Measurements from ENCODE around the gene KIF24. TPM values are rescaled to one million over a fixed set of nuclear protein-coding genes. Genes with fewer than 3 reads are reported as not detected.

The KIF24 gene, protein sequence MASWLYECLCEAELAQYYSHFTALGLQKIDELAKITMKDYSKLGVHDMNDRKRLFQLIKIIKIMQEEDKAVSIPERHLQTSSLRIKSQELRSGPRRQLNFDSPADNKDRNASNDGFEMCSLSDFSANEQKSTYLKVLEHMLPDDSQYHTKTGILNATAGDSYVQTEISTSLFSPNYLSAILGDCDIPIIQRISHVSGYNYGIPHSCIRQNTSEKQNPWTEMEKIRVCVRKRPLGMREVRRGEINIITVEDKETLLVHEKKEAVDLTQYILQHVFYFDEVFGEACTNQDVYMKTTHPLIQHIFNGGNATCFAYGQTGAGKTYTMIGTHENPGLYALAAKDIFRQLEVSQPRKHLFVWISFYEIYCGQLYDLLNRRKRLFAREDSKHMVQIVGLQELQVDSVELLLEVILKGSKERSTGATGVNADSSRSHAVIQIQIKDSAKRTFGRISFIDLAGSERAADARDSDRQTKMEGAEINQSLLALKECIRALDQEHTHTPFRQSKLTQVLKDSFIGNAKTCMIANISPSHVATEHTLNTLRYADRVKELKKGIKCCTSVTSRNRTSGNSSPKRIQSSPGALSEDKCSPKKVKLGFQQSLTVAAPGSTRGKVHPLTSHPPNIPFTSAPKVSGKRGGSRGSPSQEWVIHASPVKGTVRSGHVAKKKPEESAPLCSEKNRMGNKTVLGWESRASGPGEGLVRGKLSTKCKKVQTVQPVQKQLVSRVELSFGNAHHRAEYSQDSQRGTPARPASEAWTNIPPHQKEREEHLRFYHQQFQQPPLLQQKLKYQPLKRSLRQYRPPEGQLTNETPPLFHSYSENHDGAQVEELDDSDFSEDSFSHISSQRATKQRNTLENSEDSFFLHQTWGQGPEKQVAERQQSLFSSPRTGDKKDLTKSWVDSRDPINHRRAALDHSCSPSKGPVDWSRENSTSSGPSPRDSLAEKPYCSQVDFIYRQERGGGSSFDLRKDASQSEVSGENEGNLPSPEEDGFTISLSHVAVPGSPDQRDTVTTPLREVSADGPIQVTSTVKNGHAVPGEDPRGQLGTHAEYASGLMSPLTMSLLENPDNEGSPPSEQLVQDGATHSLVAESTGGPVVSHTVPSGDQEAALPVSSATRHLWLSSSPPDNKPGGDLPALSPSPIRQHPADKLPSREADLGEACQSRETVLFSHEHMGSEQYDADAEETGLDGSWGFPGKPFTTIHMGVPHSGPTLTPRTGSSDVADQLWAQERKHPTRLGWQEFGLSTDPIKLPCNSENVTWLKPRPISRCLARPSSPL (N-terminal part only)
- 10 to 100 TPM; 11.2 to 11.4 TPM for total RNA-seq

DNA sequence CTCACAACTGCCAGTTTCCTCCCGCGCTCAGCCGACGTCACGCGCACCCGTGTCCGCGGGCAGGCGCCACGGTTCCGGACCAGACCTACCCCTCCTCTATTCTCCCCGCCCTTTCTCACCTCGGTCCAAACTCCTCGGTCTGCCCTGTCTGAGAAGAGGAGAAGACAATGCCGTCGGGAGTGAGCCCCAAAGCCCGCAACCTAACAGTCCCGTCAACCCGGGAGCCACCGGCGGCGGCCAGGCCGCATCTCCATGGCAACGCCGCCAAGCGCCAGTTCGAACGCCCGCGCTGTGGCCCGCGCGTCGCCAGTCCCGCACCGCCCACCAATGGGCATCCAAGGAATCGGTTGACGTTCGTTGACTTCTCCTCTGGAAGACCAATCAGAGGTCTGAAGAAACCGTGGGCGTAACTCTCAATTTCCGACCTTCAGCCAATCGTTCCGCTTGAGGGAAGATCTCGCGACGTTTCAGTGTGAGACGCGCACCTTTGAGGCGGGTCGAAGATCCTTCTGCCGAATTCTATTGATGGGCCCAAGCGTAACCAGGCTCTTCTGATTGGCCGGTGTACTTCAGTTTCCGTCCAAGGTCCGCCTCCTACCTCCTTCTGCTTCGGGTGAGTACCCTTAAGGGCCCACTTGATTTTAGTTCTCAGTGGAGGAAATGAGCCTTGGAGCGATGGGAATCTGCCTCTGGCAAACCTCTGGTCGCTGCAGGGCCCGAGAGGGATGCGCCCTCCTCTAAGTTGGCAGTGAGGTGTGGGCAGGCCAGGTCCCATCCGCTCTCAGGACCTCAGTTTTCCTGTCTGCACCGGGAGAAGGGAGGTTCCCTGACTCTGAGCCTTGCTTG lies at the start of gene KIF24, which contains the start of gene NUDT2:
KIF24 (minus strand) TSS at position 282 of the 846 bp plus-strand sequence. CDS start 17,922 bp downstream, outside the sequence.
NUDT2 (plus strand) TSS at position 583 of the 846 bp plus-strand sequence. CDS start 9,471 bp downstream, outside the sequence.
- Mint-ChIP-seq H3K27me3 (ENCODE audit: low read depth) (no peaks in the 10 kb centered on the region), H3K36me3 (ENCODE audit: low read depth) (peaks cover 6% of the 10 kb centered on the region), H3K4me1 (ENCODE audit: low read depth) (peaks cover 27% of the 10 kb centered on the region), H3K9me3 (ENCODE audit: insufficient read depth) (no peaks in the 10 kb centered on the region), H3K27ac (peak within 1 kb of the TSS; percentile 99), H3K4me3 (peak within 1 kb of the TSS; percentile 97)
- ChIA-PET POLR2A (no interaction called here), CTCF (no interaction called here)
- ATAC-seq (peak; percentile 95), DNase-seq (peak; percentile 98)

DNA sequence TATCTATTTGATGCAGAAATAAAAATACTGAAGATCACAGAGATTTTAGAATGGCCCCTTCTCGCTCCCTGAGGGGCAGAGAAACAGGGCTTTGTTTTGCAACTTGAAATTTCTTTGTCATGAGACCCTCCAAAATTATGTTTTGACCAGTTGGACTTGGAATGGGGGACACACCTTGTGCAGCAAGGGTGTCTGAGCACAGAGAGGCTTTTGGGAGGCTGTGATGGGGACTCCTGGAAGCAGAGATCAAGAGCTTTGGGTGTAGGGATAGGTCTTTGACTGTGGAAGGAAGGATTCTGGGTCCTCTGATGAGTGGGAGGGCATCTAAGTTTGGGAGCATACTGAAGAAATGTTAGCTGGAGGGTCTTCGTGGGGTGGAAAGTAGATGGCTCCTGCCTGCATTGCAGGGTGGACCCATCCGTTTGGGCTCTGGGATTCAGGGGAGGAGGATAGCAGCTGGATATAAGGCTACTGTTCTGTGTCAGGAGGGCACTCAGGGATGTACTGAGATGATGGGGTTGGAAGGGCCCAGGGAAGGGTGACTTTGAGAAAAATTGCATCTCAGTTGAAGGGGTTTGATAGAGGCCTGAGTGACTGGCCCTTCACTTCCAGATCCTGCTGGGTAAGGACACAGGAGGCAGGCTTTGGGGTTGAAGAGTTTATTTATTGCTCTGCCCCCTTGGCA lies 49.5 kb upstream of the KIF24 start:
- peaks cover 54% of the 10 kb centered on the region for H3K4me1 Mint-ChIP-seq (ENCODE audit: low read depth)

DNA sequence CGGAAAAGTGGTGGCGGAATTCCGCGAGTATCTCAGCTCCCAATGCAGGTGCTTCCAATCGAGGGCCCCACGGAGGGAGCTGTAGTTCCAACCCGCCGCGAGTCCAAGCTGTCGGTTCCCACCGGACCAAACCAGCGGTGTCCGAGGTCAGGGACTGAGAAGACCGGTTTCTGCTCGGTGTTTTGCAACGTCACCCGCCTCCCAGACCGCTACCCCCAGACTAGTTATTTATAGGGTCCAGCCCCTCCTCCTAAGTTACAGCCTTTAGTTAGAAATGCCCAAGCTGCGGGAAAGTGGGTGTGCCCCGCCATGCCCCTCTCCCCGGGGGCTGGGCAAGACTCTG lies 48.3 kb upstream of the KIF24 start:
- H3K9me3 Mint-ChIP-seq (ENCODE audit: insufficient read depth), result no peaks in the 10 kb centered on the region
- H3K27ac Mint-ChIP-seq, result peak overlapping the region; percentile 60
- peaks cover 54% of the 10 kb centered on the region for H3K4me1 Mint-ChIP-seq (ENCODE audit: low read depth)
- ATAC-seq (no peak), DNase-seq (peak; percentile 33)
- ChIA-PET POLR2A (interaction anchor here (1.3 kb wide), 1 partner anchor 47 kb away, joined by 11 read pairs; no protein-coding TSS in a partner anchor), CTCF (interaction anchor here (0.6 to 9.8 kb wide), 8 partner anchors 8 to 123 kb away, joined by 3 to 193 read pairs (median 3); no protein-coding TSS in a partner anchor)
- peaks cover 7% of the 10 kb centered on the region for H3K36me3 Mint-ChIP-seq (ENCODE audit: low read depth)
- peaks cover 12% of the 10 kb centered on the region for H3K27me3 Mint-ChIP-seq (ENCODE audit: low read depth)
- peak overlapping the region; percentile 97 for H3K4me3 Mint-ChIP-seq

More for the DNA sequence above, 49.5 kb upstream of the KIF24 start:
- ChIA-PET CTCF (interaction anchor here (0.6 to 9.8 kb wide), 12 partner anchors 9 to 286 kb away, joined by 3 to 193 read pairs (median 4); partner anchors contain the start of gene UBAP1), POLR2A (interaction anchor here (0.7 to 1.7 kb wide), 4 partner anchors 40 to 48 kb away, joined by 3 to 7 read pairs (median 6); no protein-coding TSS in a partner anchor)
- peaks cover 1% of the 10 kb centered on the region for H3K36me3 Mint-ChIP-seq (ENCODE audit: low read depth)
- no peak overlapping the region for H3K27ac Mint-ChIP-seq
- H3K4me3 Mint-ChIP-seq, result peak overlapping the region; percentile 48
- no peaks in the 10 kb centered on the region for H3K9me3 Mint-ChIP-seq (ENCODE audit: insufficient read depth)
- no peak for DNase-seq
- no peak for ATAC-seq
- peaks cover 12% of the 10 kb centered on the region for H3K27me3 Mint-ChIP-seq (ENCODE audit: low read depth)

DNA sequence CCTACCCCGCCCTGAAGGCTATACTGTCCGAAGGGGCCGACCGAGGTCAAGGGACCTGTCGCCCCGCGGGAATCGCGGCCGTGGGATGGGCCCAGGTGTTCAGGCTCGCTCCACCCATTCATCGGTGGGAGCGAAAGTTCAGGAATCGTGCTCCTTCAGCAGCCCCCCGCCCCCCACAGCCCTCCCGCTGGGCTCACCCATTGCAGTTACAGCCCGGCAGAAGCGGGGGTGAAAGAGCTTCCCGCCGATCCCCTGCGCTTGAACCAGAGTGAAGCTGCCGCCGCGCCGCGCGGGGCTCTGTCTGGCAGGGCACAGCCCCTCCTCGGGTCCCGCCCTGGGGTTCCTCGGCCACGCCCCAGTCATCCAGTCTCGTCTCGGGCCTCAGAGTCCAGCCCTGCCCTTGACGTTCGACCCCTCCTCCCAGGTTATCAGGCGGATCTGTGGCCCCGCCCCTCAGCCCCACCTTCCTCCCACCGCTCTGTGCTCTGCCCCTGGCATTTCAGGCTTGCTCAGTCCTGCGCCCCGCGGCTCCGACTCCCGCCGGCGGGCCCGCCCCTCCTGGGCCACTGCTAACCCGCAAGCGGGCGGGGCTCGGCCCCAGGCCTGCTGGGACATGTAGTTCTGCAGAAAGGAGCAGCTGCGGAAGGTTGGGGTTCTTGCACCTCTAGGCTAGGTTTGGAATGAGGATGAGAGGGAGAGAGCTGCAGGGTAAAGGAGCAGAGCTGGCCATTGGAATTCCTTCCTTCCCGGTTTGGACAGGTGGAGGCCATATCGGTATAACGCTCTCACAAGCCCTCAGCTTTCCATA lies 47.7 kb upstream of the KIF24 start, which contains the start of gene MYORG:
MYORG (minus strand) TSS at position 303 of the 808 bp plus-strand sequence. CDS start 3,955 bp downstream, outside the sequence.
- H3K27ac Mint-ChIP-seq, result peak within 1 kb of the TSS; percentile 90
- peaks cover 11% of the 10 kb centered on the region for H3K27me3 Mint-ChIP-seq (ENCODE audit: low read depth)
- DNase-seq, result peak; percentile 99
- H3K36me3 Mint-ChIP-seq (ENCODE audit: low read depth), result peaks cover 10% of the 10 kb centered on the region
- POLR2A ChIA-PET, result interaction anchor here (1.3 kb wide), 1 partner anchor 46 kb away, joined by 11 read pairs; no protein-coding TSS in a partner anchor
- H3K4me3 Mint-ChIP-seq, result peak within 1 kb of the TSS; percentile 97
- CTCF ChIA-PET, result interaction anchor here (0.6 to 9.8 kb wide), 9 partner anchors 8 to 123 kb away, joined by 3 to 193 read pairs (median 3); no protein-coding TSS in a partner anchor
- peak; percentile 83 for ATAC-seq
- no peaks in the 10 kb centered on the region for H3K9me3 Mint-ChIP-seq (ENCODE audit: insufficient read depth)
- H3K4me1 Mint-ChIP-seq (ENCODE audit: low read depth), result peaks cover 54% of the 10 kb centered on the region

DNA sequence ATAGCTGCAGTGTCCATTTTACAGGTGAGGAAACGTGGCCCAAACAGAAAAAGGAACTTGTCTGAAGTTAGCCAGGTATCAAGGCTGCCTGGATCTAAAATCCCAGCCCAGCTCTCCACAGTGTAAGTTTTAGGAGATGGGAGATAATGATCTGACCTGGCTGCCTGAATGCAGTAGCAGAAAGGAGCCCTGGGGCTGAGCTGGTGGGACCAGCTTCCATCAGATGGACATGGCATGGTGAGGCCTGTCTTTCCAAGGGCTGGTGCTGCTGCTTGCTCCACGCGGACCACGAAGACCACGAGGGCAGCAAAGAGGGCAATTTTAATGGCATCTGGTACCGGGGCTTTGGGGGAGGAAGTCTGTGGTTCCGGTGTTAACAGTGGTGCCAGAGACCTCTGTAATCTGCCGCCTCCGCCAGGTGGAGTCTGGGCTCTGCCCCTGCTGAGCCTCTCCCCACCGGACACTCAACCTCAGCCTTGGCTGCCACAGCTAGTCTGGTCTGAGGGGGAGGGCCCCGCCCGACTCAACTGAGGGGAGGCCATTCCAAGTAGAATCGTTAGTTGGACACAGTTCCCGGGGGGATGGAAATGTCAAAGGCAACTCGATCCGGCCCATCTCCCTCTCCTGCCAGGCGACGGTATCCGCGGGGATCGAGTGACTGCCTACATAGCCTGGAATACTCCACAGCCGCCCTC lies 47.0 kb upstream of the KIF24 start:
- ChIA-PET POLR2A (no interaction called here), CTCF (interaction anchor here (1.0 to 9.8 kb wide), 5 partner anchors 41 to 597 kb away, joined by 3 to 193 read pairs (median 5); no protein-coding TSS in a partner anchor)
- Mint-ChIP-seq H3K4me1 (ENCODE audit: low read depth) (peaks cover 48% of the 10 kb centered on the region), H3K27me3 (ENCODE audit: low read depth) (peaks cover 7% of the 10 kb centered on the region), H3K36me3 (ENCODE audit: low read depth) (peaks cover 16% of the 10 kb centered on the region), H3K9me3 (ENCODE audit: insufficient read depth) (peaks cover 4% of the 10 kb centered on the region), H3K27ac (peak overlapping the region; percentile 90), H3K4me3 (peak overlapping the region; percentile 97)
- ATAC-seq (peak; percentile 20), DNase-seq (peak; percentile 77)

DNA sequence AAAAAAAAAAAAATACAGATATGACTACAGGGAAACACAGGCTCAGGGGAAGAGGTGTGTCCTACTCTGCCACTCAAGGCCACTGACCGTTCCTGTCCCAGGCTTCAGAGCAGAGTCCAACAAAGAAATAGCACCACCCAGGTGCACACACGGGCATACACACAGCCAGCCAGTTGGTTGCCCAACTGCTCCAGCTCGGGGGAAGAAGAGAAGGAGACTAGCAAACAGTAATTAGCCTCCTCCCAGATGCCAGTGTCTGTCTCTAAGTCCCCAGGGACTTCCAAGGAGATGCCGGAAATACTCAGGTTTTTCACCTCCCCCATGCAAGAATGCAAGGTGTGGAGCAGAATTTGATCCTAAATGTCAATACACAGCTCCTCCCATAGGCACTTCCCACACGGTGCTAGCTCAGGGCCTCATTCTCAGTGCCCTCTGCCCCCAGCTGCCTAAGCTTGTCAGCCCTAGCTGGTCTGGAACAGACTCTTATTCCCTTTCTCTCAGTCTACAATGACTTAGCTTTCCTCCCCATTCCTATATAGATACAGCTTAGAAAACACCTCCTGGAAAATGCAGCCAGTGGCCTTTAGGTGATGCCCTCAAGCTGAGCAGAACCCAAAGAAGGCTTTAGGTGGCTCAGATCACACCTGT lies 46.0 kb upstream of the KIF24 start:
- Mint-ChIP-seq H3K4me3 (peak overlapping the region; percentile 97), H3K9me3 (ENCODE audit: insufficient read depth) (peaks cover 5% of the 10 kb centered on the region), H3K4me1 (ENCODE audit: low read depth) (peaks cover 46% of the 10 kb centered on the region), H3K27ac (peak overlapping the region; percentile 36), H3K36me3 (ENCODE audit: low read depth) (peaks cover 26% of the 10 kb centered on the region), H3K27me3 (ENCODE audit: low read depth) (peaks cover 5% of the 10 kb centered on the region)
- ChIA-PET CTCF (interaction anchor here (1.0 to 9.8 kb wide), 5 partner anchors 11 to 596 kb away, joined by 3 to 193 read pairs (median 5); no protein-coding TSS in a partner anchor), POLR2A (no interaction called here)
- DNase-seq (no peak), ATAC-seq (no peak)

DNA sequence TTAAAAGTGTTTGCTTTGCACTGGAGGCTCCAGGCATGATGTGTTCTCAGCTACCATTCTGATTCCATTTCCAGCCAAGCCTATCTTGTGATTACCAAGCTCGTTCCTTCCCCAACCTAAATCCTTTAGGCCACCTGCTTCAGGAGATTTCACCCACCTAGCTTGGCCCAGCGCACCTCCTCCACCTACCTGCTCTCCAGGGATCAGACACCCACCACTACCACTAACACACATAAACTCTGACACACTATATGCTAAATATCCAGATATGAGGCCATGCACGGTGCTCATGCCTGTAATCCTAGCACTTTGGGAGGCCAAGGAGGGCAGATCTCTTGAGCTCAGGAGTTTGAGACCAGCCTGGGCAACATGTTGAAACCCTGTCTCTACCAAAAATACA lies 45.3 kb upstream of the KIF24 start:
- peaks cover 32% of the 10 kb centered on the region for H3K36me3 Mint-ChIP-seq (ENCODE audit: low read depth)
- peaks cover 5% of the 10 kb centered on the region for H3K27me3 Mint-ChIP-seq (ENCODE audit: low read depth)
- POLR2A ChIA-PET, result no interaction called here
- no peak overlapping the region for H3K4me3 Mint-ChIP-seq
- DNase-seq, result no peak
- ATAC-seq, result no peak
- CTCF ChIA-PET, result interaction anchor here (1.1 to 9.8 kb wide), 3 partner anchors 11 to 121 kb away, joined by 3 to 193 read pairs (median 5); no protein-coding TSS in a partner anchor
- peaks cover 5% of the 10 kb centered on the region for H3K9me3 Mint-ChIP-seq (ENCODE audit: insufficient read depth)
- H3K27ac Mint-ChIP-seq, result no peak overlapping the region
- peaks cover 41% of the 10 kb centered on the region for H3K4me1 Mint-ChIP-seq (ENCODE audit: low read depth)

DNA sequence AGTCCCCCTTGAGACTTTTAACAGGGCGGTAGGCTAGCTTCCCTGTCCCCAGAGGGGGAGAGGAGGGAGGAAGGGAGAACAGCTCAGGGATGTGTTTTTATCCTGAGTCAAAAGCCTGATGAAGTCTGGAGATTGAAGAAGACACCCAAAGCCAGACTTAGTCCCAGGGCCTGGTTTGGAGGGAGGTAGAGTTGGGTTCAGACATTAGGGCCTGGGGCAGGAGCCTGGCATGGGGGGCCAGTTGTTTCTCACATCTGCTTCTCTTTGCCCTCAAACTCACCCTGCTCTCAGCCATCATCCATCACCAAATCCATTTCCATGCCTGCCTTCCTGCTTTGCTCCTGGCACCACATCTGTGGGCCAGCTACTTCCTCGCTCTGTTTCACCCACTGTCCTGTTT lies 44.7 kb upstream of the KIF24 start:
- Mint-ChIP-seq H3K4me3 (no peak overlapping the region), H3K4me1 (ENCODE audit: low read depth) (peaks cover 37% of the 10 kb centered on the region), H3K36me3 (ENCODE audit: low read depth) (peaks cover 37% of the 10 kb centered on the region), H3K9me3 (ENCODE audit: insufficient read depth) (peaks cover 8% of the 10 kb centered on the region), H3K27ac (no peak overlapping the region), H3K27me3 (ENCODE audit: low read depth) (peaks cover 5% of the 10 kb centered on the region)
- ChIA-PET CTCF (interaction anchor here (0.9 to 9.8 kb wide), 3 partner anchors 15 to 121 kb away, joined by 3 to 193 read pairs (median 5); no protein-coding TSS in a partner anchor), POLR2A (no interaction called here)
- ATAC-seq, result no peak
- no peak for DNase-seq

All from activated CD8-positive, alpha-beta T cell treated with anti-CD3 and anti-CD28 coated beads, Interleukin-2, amount 10 ng/mL, durations not matched to agents 7 days and 5 days (primary cell).